Retinal pigment epithelial cell (primary cell): ENCODE data around the gene SKP1.
A peak's percentile ranks its signal among the peaks of the same experiment; 100 is the strongest.

Experiments
- DNase-seq: peaks from one replicate; pipeline ENCODE4 v3.0.0-alpha.2; 2010; ENCODE audit warnings: low read depth
- H3K4me3 ChIP-seq: 2 replicates; pipeline ENCODE4 v1.5.1; 2011; ENCODE audit warnings: mild to moderate bottlenecking, low read length, control low read depth, moderate library complexity
- CTCF ChIP-seq: conservative IDR thresholded peaks from 2 replicates; pipeline ENCODE4 v1.5.1; 2011; ENCODE audit warnings: low read depth, low read length, control low read depth, inconsistent platforms

SKP1 gene

GRCh38 chr5:134140530-134141201 lies 36.1 kb downstream of the SKP1 start:
- no peak overlapping the region for H3K4me3 ChIP-seq
- peak; percentile 80 for TF ChIP-seq CTCF
- DNase-seq, result no peak

- DNase-seq, result no peak
- TF ChIP-seq CTCF, result no peak
- H3K4me3 ChIP-seq, result no peak overlapping the region
These were observed 36.8 kb downstream of the SKP1 start for GRCh38 chr5:134139891-134140469.

GRCh38 chr5:134139377-134139851 lies 37.3 kb downstream of the SKP1 start:
- no peak for TF ChIP-seq CTCF
- H3K4me3 ChIP-seq, result no peak overlapping the region
- no peak for DNase-seq

GRCh38 chr5:134138416-134139376 lies 38.1 kb downstream of the SKP1 start:
- TF ChIP-seq CTCF, result no peak
- no peak overlapping the region for H3K4me3 ChIP-seq
- no peak for DNase-seq

- no peak overlapping the region for H3K4me3 ChIP-seq
- DNase-seq, result no peak
- TF ChIP-seq CTCF, result no peak
These were observed 40.0 kb downstream of the SKP1 start for GRCh38 chr5:134136771-134137170.

- H3K4me3 ChIP-seq, result no peak overlapping the region
- no peak for TF ChIP-seq CTCF
- no peak for DNase-seq
These were observed 40.5 kb downstream of the SKP1 start for GRCh38 chr5:134136221-134136631.
